Loucy (cell line): ENCODE data around the gene TENT4B.
A peak's percentile ranks its signal among the peaks of the same experiment; 100 is the strongest.

Experiments used
- H2AFZ ChIP-seq: fragments of 200-600 bp; sonication (generic); 2 replicates; pipeline ENCODE4 v1.6.0; 2016; ENCODE audit warnings: antibody characterized with exemption, mild to moderate bottlenecking, low read length, moderate library complexity
- H3F3A ChIP-seq: fragments of 200-600 bp; 2 replicates; pipeline ENCODE4 v1.6.0; 2016; ENCODE audit warnings: antibody characterized with exemption, low read depth, mild to moderate bottlenecking
- H3K27me3 ChIP-seq: fragments of 200-600 bp; sonication (generic); 2 replicates; pipeline ENCODE4 v1.6.1; 2014; ENCODE audit warnings: low read length, mild to moderate bottlenecking; ENCODE audit not compliant: insufficient read depth, poor library complexity, severe bottlenecking
- H3K36me3 ChIP-seq: fragments of 200-600 bp; sonication (generic); 2 replicates; pipeline ENCODE4 v1.6.1; 2016; ENCODE audit warnings: low read length; ENCODE audit not compliant: insufficient read depth
- H3K4me1 ChIP-seq: fragments of 200-600 bp; sonication (generic); 2 replicates; pipeline ENCODE4 v1.5.1; 2014; ENCODE audit warnings: low read length, mild to moderate bottlenecking; ENCODE audit not compliant: insufficient read depth, poor library complexity, severe bottlenecking
- H3K4me2 ChIP-seq: fragments of 200-600 bp; sonication (generic); 2 replicates; pipeline ENCODE4 v1.6.0; 2014; ENCODE audit warnings: antibody characterized with exemption, low read length, low read depth, mild to moderate bottlenecking; ENCODE audit not compliant: poor library complexity, severe bottlenecking
- H3K4me3 ChIP-seq: fragments of 200-600 bp; sonication (generic); 2 replicates; pipeline ENCODE4 v1.5.1; 2014; ENCODE audit warnings: low read length, mild to moderate bottlenecking, mixed read lengths; ENCODE audit not compliant: poor library complexity, severe bottlenecking
- H3K79me2 ChIP-seq: fragments of 200-600 bp; sonication (generic); 2 replicates; pipeline ENCODE4 v1.6.1; 2014; ENCODE audit warnings: low read length; ENCODE audit not compliant: insufficient read depth
- H3K9ac ChIP-seq: fragments of 200-600 bp; sonication (generic); 2 replicates; pipeline ENCODE4 v1.6.0; 2014; ENCODE audit warnings: mild to moderate bottlenecking, low read depth, low read length, moderate library complexity; ENCODE audit not compliant: poor library complexity, severe bottlenecking
- H3K9me2 ChIP-seq: fragments of 200-600 bp; sonication (generic); replicated peaks from 2 replicates; pipeline ENCODE4 v1.6.1; 2016; ENCODE audit warnings: low read depth, low read length, mixed read lengths
- H3K9me3 ChIP-seq: fragments of 200-600 bp; sonication (generic); 2 replicates; pipeline ENCODE4 v1.6.1; 2014; ENCODE audit warnings: mild to moderate bottlenecking, antibody characterized with exemption, low read length, low read depth; ENCODE audit not compliant: insufficient read depth
- H4K20me1 ChIP-seq: fragments of 200-600 bp; sonication (generic); 2 replicates; pipeline ENCODE4 v1.6.0; 2014; ENCODE audit warnings: antibody characterized with exemption, low read length, mild to moderate bottlenecking; ENCODE audit not compliant: insufficient read depth, poor library complexity, severe bottlenecking
- EZH2phosphoT487 ChIP-seq: fragments of 200-600 bp; IDR thresholded peaks from 2 replicates; pipeline ENCODE4 v1.6.1; 2018; ENCODE audit warnings: antibody characterized with exemption, mild to moderate bottlenecking, moderate library complexity, borderline replicate concordance
- TF ChIP-seq, protein P1 (sequence below): fragments of 200-600 bp; sonication (generic); conservative IDR thresholded peaks from 2 replicates; pipeline ENCODE4 v1.5.1; 2014; ENCODE audit warnings: mild to moderate bottlenecking, antibody characterized with exemption, low read length

Gene TENT4B

GRCh38 chr16:50244140-50244503, 91.0 kb downstream of the TENT4B start:
- Histone ChIP-seq H3K36me3 (no peaks in the 10 kb centered on the region), H3K79me2 (no peaks in the 10 kb centered on the region), H3K9me2 (no peaks in the 10 kb centered on the region), H3K4me2 (no peak overlapping the region), H3K4me3 (no peak overlapping the region), H2AFZ (no peak overlapping the region), H3K4me1 (peaks cover 11% of the 10 kb centered on the region), H4K20me1 (no peaks in the 10 kb centered on the region), H3K9me3 (no peaks in the 10 kb centered on the region), H3K9ac (no peak overlapping the region), H3K27me3 (no peaks in the 10 kb centered on the region), H3F3A (no peaks in the 10 kb centered on the region)
- TF ChIP-seq, protein P1, sequence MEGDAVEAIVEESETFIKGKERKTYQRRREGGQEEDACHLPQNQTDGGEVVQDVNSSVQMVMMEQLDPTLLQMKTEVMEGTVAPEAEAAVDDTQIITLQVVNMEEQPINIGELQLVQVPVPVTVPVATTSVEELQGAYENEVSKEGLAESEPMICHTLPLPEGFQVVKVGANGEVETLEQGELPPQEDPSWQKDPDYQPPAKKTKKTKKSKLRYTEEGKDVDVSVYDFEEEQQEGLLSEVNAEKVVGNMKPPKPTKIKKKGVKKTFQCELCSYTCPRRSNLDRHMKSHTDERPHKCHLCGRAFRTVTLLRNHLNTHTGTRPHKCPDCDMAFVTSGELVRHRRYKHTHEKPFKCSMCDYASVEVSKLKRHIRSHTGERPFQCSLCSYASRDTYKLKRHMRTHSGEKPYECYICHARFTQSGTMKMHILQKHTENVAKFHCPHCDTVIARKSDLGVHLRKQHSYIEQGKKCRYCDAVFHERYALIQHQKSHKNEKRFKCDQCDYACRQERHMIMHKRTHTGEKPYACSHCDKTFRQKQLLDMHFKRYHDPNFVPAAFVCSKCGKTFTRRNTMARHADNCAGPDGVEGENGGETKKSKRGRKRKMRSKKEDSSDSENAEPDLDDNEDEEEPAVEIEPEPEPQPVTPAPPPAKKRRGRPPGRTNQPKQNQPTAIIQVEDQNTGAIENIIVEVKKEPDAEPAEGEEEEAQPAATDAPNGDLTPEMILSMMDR, result no peak
- no peak for TF ChIP-seq EZH2phosphoT487

DNA sequence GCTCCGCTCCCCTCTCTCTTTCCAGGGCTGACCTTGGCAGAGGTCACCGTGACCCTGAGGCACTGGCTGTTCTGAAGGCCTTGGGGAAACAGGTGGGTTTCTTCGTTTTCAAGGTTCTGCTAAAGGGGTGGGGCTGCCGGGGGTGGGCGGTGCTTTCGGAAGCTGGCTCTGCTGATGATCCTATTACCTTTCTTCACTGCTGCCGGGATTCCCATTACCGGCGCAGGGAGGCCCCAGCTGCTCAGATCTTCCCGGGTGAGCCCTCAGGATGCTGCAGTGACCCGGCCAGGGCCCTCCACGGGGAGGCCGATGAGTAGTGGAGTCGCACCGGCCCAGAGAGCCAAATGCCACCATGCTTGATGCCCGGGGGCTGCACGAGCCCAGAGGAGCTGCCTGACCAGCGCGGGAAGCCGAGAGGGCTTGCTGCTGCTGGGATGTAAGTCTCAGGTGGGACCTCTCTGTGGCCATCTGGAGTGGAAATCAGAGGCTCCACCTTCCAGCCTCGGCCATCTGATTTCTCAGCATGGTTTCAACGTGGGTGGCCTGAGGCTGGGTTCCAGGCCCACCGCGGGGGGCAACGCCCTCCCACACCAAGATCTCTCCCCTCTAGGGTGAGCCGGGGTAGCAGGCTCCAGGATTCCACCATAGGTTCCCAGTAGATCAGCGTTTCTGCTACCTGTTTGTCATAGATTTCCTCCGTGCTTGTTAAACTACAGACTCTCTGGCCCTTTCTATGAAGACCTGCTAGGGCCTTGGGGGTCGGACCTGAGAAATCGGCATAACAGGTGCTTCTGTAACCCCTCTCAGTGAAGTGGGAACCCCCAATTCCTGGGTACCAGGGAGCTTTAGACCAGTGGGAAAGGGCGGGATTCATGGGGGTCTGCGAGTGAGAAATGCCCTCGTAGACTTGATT, 91.7 kb downstream of the TENT4B start:
- Histone ChIP-seq H3F3A (no peaks in the 10 kb centered on the region), H3K4me1 (peaks cover 11% of the 10 kb centered on the region), H3K9ac (peak overlapping the region; percentile 61), H3K4me2 (peak overlapping the region; percentile 92), H3K79me2 (no peaks in the 10 kb centered on the region), H4K20me1 (no peaks in the 10 kb centered on the region), H3K27me3 (no peaks in the 10 kb centered on the region), H2AFZ (peak overlapping the region; percentile 95), H3K9me3 (no peaks in the 10 kb centered on the region), H3K4me3 (peak overlapping the region; percentile 74), H3K36me3 (no peaks in the 10 kb centered on the region), H3K9me2 (no peaks in the 10 kb centered on the region)
- no peak for TF ChIP-seq EZH2phosphoT487
- TF ChIP-seq, protein P1, result no peak

- Histone ChIP-seq H3K36me3 (no peaks in the 10 kb centered on the region), H3K79me2 (no peaks in the 10 kb centered on the region), H3K4me1 (peaks cover 11% of the 10 kb centered on the region), H3K27me3 (no peaks in the 10 kb centered on the region), H2AFZ (peak overlapping the region; percentile 95), H3K9me3 (no peaks in the 10 kb centered on the region), H3K9me2 (no peaks in the 10 kb centered on the region), H4K20me1 (no peaks in the 10 kb centered on the region), H3K4me2 (peak overlapping the region; percentile 92), H3F3A (no peaks in the 10 kb centered on the region), H3K4me3 (peak overlapping the region; percentile 74), H3K9ac (peak overlapping the region; percentile 61)
- TF ChIP-seq, protein P1, result no peak
- no peak for TF ChIP-seq EZH2phosphoT487
Observed at GRCh38 chr16:50245417-50246298, 92.6 kb downstream of the TENT4B start.
